A673 (cell line): ENCODE measurements around the gene PCBP3.

ENCODE experiments used
- EZH2 ChIP-seq: fragments of 200-600 bp; sonication (generic); IDR thresholded peaks from 2 replicates; pipeline ENCODE4 v1.6.1; 2017; ENCODE audit warnings: borderline replicate concordance, low read depth, mild to moderate bottlenecking, mixed read lengths, antibody characterized with exemption, low read length; ENCODE audit not compliant: poor library complexity, severe bottlenecking
- TF ChIP-seq, protein P1 (sequence below): fragments of 300-800, 200-600 bp; sonication (generic); conservative IDR thresholded peaks from 2 replicates; pipeline ENCODE4 v1.5.1; 2017; ENCODE audit warnings: low read depth, mild to moderate bottlenecking, antibody characterized with exemption, low read length, moderate library complexity, mixed read lengths

DNA sequence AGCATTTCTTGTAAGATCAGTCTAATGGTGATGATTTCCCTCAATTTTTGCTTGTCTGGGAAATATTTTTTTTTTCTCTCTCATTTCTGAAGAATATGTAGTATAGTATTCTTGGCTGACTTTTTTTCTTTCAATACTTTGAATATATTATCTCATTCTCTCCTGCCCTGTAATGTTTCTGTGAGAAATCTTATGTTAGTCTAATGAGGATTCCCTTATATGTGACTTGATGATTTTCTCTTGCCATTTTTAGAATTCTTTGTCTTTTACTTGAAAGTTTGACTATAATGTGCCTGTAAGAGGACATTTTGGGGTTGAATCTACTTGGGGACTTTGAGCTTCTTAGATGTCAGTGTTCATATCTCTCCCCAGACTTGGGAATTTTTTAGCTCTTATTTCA lies 40.0 kb upstream of the PCBP3 start:
- TF ChIP-seq, protein P1, sequence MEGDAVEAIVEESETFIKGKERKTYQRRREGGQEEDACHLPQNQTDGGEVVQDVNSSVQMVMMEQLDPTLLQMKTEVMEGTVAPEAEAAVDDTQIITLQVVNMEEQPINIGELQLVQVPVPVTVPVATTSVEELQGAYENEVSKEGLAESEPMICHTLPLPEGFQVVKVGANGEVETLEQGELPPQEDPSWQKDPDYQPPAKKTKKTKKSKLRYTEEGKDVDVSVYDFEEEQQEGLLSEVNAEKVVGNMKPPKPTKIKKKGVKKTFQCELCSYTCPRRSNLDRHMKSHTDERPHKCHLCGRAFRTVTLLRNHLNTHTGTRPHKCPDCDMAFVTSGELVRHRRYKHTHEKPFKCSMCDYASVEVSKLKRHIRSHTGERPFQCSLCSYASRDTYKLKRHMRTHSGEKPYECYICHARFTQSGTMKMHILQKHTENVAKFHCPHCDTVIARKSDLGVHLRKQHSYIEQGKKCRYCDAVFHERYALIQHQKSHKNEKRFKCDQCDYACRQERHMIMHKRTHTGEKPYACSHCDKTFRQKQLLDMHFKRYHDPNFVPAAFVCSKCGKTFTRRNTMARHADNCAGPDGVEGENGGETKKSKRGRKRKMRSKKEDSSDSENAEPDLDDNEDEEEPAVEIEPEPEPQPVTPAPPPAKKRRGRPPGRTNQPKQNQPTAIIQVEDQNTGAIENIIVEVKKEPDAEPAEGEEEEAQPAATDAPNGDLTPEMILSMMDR = no peak
- TF ChIP-seq EZH2 = no peak
